B cell (primary cell): ENCODE results near the gene IRGC. TPM values are rescaled to one million over a fixed set of nuclear protein-coding genes. Genes with fewer than 3 reads are reported as not detected.

ENCODE experiments used
- ATAC-seq: fragments of 200-7000 bp; cut with Tn5 transposase; one replicate; pipeline ENCODE4 v1.10.0; 2021; ENCODE audit warnings: low read depth, mild to moderate bottlenecking, moderate number of reproducible peaks, moderate library complexity
- CTCF ChIA-PET: fragments of 350-600 bp; sonication (Branson Sonifier 250); formaldehyde crosslinking; loops from one replicate; lab custom pipeline; 2021; ENCODE audit warnings: antibody characterized with exemption, inconsistent platforms; lab: Charles Lee
- POLR2A ChIA-PET: fragments of 350-600 bp; sonication (Branson Sonifier 250); formaldehyde crosslinking; loops from one replicate; lab custom pipeline; 2021; ENCODE audit warnings: antibody characterized with exemption; lab: Charles Lee
- DNase-seq: peaks from one replicate; pipeline ENCODE4 v3.0.0; 2013
- H2AFZ ChIP-seq: 2 replicates; pipeline ENCODE4 v1.6.1; 2012; ENCODE audit warnings: mild to moderate bottlenecking, low read depth, low read length; ENCODE audit not compliant: insufficient read depth, poor library complexity, severe bottlenecking
- H3K27ac ChIP-seq, 2 donors: 1 replicate in 1 of 2; 2 replicates in 1 of 2; pipeline ENCODE4 v1.5.1; 2012 to 2013; ENCODE audit warnings: low read length in 2 of 2, mild to moderate bottlenecking in 2 of 2, moderate library complexity in 1 of 2
- H3K27me3 ChIP-seq, 4 experiments: fragments of 200-600 bp in 1 of 4; sonication (generic) in 1 of 4; replicated peaks in 1 of 4; 1 replicate in 2 of 4; 2 replicates in 2 of 4; pipeline versions ENCODE4 v1.6.1 to v1.7.0; 2013 to 2016; ENCODE audit warnings: low read length in 3 of 4, mild to moderate bottlenecking in 2 of 4, mixed read lengths in 1 of 4, moderate library complexity in 1 of 4; ENCODE audit not compliant: insufficient read depth in 4 of 4, control insufficient read depth in 3 of 4; ENCODE audit errors: control extremely low read depth in 1 of 4
- H3K36me3 ChIP-seq, 2 experiments: replicated peaks in 1 of 2; 1 replicate in 1 of 2; 2 replicates in 1 of 2; pipeline versions ENCODE4 v1.6.1 to v1.7.1; 2013; ENCODE audit warnings: low read length in 1 of 2; ENCODE audit not compliant: insufficient read depth in 2 of 2, control insufficient read depth in 1 of 2; ENCODE audit errors: control extremely low read depth in 1 of 2, extremely low read depth in 1 of 2
- H3K4me1 ChIP-seq, 2 donors: fragments of 200-600 bp in 1 of 2; sonication (generic) in 1 of 2; 1 replicate in 1 of 2; 2 replicates in 1 of 2; pipeline versions ENCODE4 v1.5.1 to v1.6.1; 2013 to 2017; ENCODE audit warnings: low read length in 2 of 2; ENCODE audit not compliant: control insufficient read depth in 2 of 2, insufficient read depth in 2 of 2
- H3K4me2 ChIP-seq: replicated peaks from 2 replicates; pipeline ENCODE3; 2012; ENCODE audit warnings: mild to moderate bottlenecking, low read depth, low read length; ENCODE audit not compliant: poor library complexity, severe bottlenecking
- H3K4me3 ChIP-seq, 5 experiments: fragments of 200-600 bp in 1 of 5; sonication (generic) in 1 of 5; 1 replicate in 3 of 5; 2 replicates in 2 of 5; pipeline versions ENCODE4 v1.5.1 to v1.7.0; 2011 to 2016; ENCODE audit warnings: low read length in 4 of 5, mild to moderate bottlenecking in 4 of 5, low read depth in 2 of 5, control low read depth in 1 of 5, moderate library complexity in 1 of 5; ENCODE audit not compliant: insufficient read depth in 1 of 5; ENCODE audit errors: control extremely low read depth in 1 of 5, extremely low read depth in 1 of 5
- H3K79me2 ChIP-seq: fragments of 200-600 bp; sonication (generic); one replicate; pipeline ENCODE4 v1.6.0; 2016; ENCODE audit warnings: low read length; ENCODE audit not compliant: control insufficient read depth, insufficient read depth
- H3K9ac ChIP-seq: fragments of 200-600 bp; sonication (generic); 2 replicates; pipeline ENCODE4 v1.6.1; 2017; ENCODE audit warnings: mild to moderate bottlenecking, low read length, moderate library complexity
- H3K9me3 ChIP-seq, 3 donors: one replicate each; pipeline versions ENCODE4 v1.6.1 to v1.7.1; 2013; ENCODE audit warnings: low read length in 2 of 3; ENCODE audit not compliant: control insufficient read depth in 2 of 3, insufficient read depth in 1 of 3; ENCODE audit errors: control extremely low read depth in 1 of 3
- H4K20me1 ChIP-seq: 2 replicates; pipeline ENCODE4 v1.6.0; 2012; ENCODE audit warnings: mild to moderate bottlenecking, low read length; ENCODE audit not compliant: insufficient read depth, control insufficient read depth, poor library complexity, severe bottlenecking
- H3K27ac Mint-ChIP-seq: one replicate; pipeline ENCODE4 v1.8.0; 2021; ENCODE audit warnings: mixed read lengths
- H3K27me3 Mint-ChIP-seq: one replicate; pipeline ENCODE4 v1.8.0; 2021; ENCODE audit warnings: mixed read lengths
- H3K4me1 Mint-ChIP-seq: one replicate; pipeline ENCODE4 v1.8.0; 2021; ENCODE audit warnings: mixed read lengths
- H3K4me3 Mint-ChIP-seq: one replicate; pipeline ENCODE4 v1.8.0; 2021; ENCODE audit warnings: mixed read lengths
- H3K9me3 Mint-ChIP-seq: one replicate; pipeline ENCODE4 v1.8.0; 2022; ENCODE audit warnings: mixed read lengths; ENCODE audit not compliant: insufficient read depth
- EZH2 ChIP-seq: IDR thresholded peaks from 2 replicates; pipeline ENCODE4 v1.6.1; 2012; ENCODE audit warnings: borderline replicate concordance, low read depth, mild to moderate bottlenecking, moderate library complexity, low read length; ENCODE audit not compliant: insufficient read depth, poor library complexity, severe bottlenecking
- WGBS: methylation state at CpG from one replicate; pipeline ENCODE4 v1.1.5; 2013; ENCODE audit warnings: missing lambda C conversion rate; ENCODE audit not compliant: insufficient coverage; 5-methylcytosine and 5-hydroxymethylcytosine counted together
- intact Hi-C: fragments of 100-400 bp; cut with micrococcal nuclease; formaldehyde crosslinking; loops from one replicate; pipeline ENCODE4 v1.10.0; 2022
- polyA plus RNA-seq: library from polyadenylated mRNA; depleted of rRNA; stranded (reverse); fragments of >200 nt; gene quantifications from 2 replicates; pipeline ENCODE4 v1.2.3, GENCODE V29; 2012
- total RNA-seq, 2 donors: library from RNA; stranded (reverse); fragments of 120-200 nt in 1 of 2; gene quantifications; 1 replicate in 1 of 2; 2 replicates in 1 of 2; pipeline versions ENCODE4 v1.2.3 to v1.2.4, GENCODE V29; 2013 to 2022
- TF ChIP-seq, protein P1 (sequence below): fragments of 200-600 bp; IDR thresholded peaks from one replicate; pipeline ENCODE4 v1.8.0; 2022; ENCODE audit warnings: antibody characterized with exemption, mild to moderate bottlenecking

Gene IRGC
- total and polyA plus RNA-seq, 2 donors (not counting 1 experiment from before 2014, with no cell fraction given) = not detected

DNA sequence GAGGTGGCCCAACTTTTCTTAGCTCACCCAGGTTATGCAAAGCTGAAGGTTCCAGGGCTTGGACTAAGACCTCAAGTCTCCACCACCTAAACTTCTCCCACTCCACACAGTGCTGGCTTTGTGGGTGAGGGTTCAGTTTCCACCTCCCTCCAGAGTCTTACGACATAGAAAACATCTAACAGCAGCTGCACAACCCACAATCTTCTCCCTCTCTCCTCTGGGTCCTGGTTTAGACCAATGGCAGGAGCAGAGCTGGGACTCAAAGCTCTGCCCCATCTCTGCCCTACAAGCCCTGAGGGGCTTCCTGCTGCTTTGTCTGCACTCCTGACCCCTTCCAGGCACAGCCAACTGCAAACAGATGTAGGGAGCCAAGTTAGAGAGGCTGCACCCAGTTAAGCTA lies 16.0 kb downstream of the IRGC start:
- Histone ChIP-seq H3K4me1 (peaks cover 9% of the 10 kb centered on the region in 2 donors), H3K9ac (no peak overlapping the region), H3K9me3 (no peaks in the 10 kb centered on the region), H4K20me1 (no peaks in the 10 kb centered on the region), H3K4me2 (no peak overlapping the region), H2AFZ (no peak overlapping the region), H3K36me3 (peaks cover 0 to 80% of the 10 kb centered on the region in 2 experiments), H3K79me2 (no peaks in the 10 kb centered on the region), H3K27me3 (no peaks in the 10 kb centered on the region), H3K27ac (no peak overlapping the region), H3K4me3 (no peak overlapping the region)
- DNase-seq (no peak), ATAC-seq (no peak)
- WGBS = 75% methylated on average over 1 of the region's 1 CpG
- intact Hi-C loops = no loop called here
- peaks cover 9% of the 10 kb centered on the region for H3K4me1 Mint-ChIP-seq
- TF ChIP-seq, protein P1, sequence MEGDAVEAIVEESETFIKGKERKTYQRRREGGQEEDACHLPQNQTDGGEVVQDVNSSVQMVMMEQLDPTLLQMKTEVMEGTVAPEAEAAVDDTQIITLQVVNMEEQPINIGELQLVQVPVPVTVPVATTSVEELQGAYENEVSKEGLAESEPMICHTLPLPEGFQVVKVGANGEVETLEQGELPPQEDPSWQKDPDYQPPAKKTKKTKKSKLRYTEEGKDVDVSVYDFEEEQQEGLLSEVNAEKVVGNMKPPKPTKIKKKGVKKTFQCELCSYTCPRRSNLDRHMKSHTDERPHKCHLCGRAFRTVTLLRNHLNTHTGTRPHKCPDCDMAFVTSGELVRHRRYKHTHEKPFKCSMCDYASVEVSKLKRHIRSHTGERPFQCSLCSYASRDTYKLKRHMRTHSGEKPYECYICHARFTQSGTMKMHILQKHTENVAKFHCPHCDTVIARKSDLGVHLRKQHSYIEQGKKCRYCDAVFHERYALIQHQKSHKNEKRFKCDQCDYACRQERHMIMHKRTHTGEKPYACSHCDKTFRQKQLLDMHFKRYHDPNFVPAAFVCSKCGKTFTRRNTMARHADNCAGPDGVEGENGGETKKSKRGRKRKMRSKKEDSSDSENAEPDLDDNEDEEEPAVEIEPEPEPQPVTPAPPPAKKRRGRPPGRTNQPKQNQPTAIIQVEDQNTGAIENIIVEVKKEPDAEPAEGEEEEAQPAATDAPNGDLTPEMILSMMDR = no peak
- no peak for TF ChIP-seq EZH2
- H3K9me3 Mint-ChIP-seq = no peaks in the 10 kb centered on the region
- no peaks in the 10 kb centered on the region for H3K27me3 Mint-ChIP-seq
- H3K27ac Mint-ChIP-seq = no peak overlapping the region
- H3K4me3 Mint-ChIP-seq = no peak overlapping the region
- CTCF ChIA-PET = interaction anchor here (1.2 kb wide), 1 partner anchor 14 kb away, joined by 4 read pairs; no protein-coding TSS in a partner anchor
- POLR2A ChIA-PET = no interaction called here

DNA sequence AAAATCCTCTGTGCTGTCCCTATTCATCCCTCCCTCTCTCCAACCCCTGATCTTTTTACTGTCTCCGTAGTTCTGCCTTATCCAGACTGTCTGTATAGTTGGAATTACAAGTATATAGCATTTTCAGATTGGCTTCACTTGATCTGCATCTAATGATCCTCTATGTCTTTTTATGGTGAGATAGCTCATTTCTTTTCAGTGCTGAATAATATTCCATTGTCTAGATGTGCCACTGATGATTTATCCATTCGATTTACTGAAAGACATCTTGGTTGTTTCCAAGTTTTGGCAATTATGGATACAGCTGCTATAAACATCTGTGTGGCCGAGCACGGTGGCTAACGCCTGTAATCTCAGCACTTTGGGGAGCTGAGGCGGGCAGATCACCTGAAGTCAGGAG lies 19.1 kb downstream of the IRGC start:
- Mint-ChIP-seq H3K9me3 (no peaks in the 10 kb centered on the region), H3K4me1 (peaks cover 4% of the 10 kb centered on the region), H3K27ac (no peak overlapping the region), H3K4me3 (no peak overlapping the region), H3K27me3 (no peaks in the 10 kb centered on the region)
- no peaks in the 10 kb centered on the region for H3K4me1 ChIP-seq
- DNase-seq (no peak), ATAC-seq (no peak)
- intact Hi-C loops = no loop called here
- POLR2A ChIA-PET = no interaction called here
- H2AFZ ChIP-seq = no peak overlapping the region
- TF ChIP-seq EZH2 = no peak
- TF ChIP-seq, protein P1 = no peak
- peaks cover 2 to 91% of the 10 kb centered on the region in 2 experiments for H3K36me3 ChIP-seq
- WGBS = 98% methylated on average over 5 of the region's 6 CpGs
- no peaks in the 10 kb centered on the region for H4K20me1 ChIP-seq
- H3K4me2 ChIP-seq = no peak overlapping the region
- CTCF ChIA-PET = interaction anchor here (2.4 kb wide), 1 partner anchor 10 kb away, joined by 16 read pairs; no protein-coding TSS in a partner anchor
- no peak overlapping the region for H3K4me3 ChIP-seq
- no peaks in the 10 kb centered on the region for H3K79me2 ChIP-seq
- H3K27me3 ChIP-seq = no peaks in the 10 kb centered on the region
- no peak overlapping the region for H3K9ac ChIP-seq
- H3K27ac ChIP-seq = no peak overlapping the region
- no peaks in the 10 kb centered on the region for H3K9me3 ChIP-seq
